Measurements from ENCODE around the gene FZD8.

Gene FZD8

GRCh38 chr10:35598379-35598778, 43.7 kb downstream of the FZD8 start:
- CTCF ChIA-PET = no interaction called here
- no peak for DNase-seq (ENCODE audit: low spot score)
- POLR2A ChIA-PET (ENCODE audit: low non-redundant PET) = no interaction called here
- TF ChIP-seq CTCF (conservative IDR thresholded peaks at IDR 0.05; ENCODE audit: low read depth) = 0 out of 2 replicates have a peak, but pooled peaks have one; percentile 10
- no peak overlapping the region for H3K27ac ChIP-seq

- H3K27ac ChIP-seq = no peak overlapping the region
- no peak for TF ChIP-seq CTCF (conservative IDR thresholded peaks at IDR 0.05; ENCODE audit: low read depth)
- ChIA-PET CTCF (no interaction called here), POLR2A (ENCODE audit: low non-redundant PET) (no interaction called here)
- DNase-seq (ENCODE audit: low spot score) = no peak
Observed at GRCh38 chr10:35595106-35595505, 47.0 kb downstream of the FZD8 start.

- ChIA-PET POLR2A (ENCODE audit: low non-redundant PET) (no interaction called here), CTCF (interaction anchor here (0.5 kb wide), 1 partner anchor 1838 kb away, joined by 4 read pairs; no protein-coding TSS in a partner anchor)
- no peak for DNase-seq (ENCODE audit: low spot score)
- no peak for TF ChIP-seq CTCF (conservative IDR thresholded peaks at IDR 0.05; ENCODE audit: low read depth)
- no peak overlapping the region for H3K27ac ChIP-seq
Observed at GRCh38 chr10:35594115-35595079, 47.7 kb downstream of the FZD8 start.

- CTCF ChIA-PET = interaction anchor here (0.6 kb wide), 1 partner anchor 41 kb away, joined by 4 read pairs; no protein-coding TSS in a partner anchor
- no peak for TF ChIP-seq CTCF (conservative IDR thresholded peaks at IDR 0.05; ENCODE audit: low read depth)
- DNase-seq (ENCODE audit: low spot score) = no peak
- no peak overlapping the region for H3K27ac ChIP-seq
- POLR2A ChIA-PET (ENCODE audit: low non-redundant PET) = no interaction called here
Observed at GRCh38 chr10:35592441-35592840, 49.7 kb downstream of the FZD8 start.

- ChIA-PET CTCF (no interaction called here), POLR2A (ENCODE audit: low non-redundant PET) (no interaction called here)
- no peak for DNase-seq (ENCODE audit: low spot score)
- no peak overlapping the region for H3K27ac ChIP-seq
- no peak for TF ChIP-seq CTCF (conservative IDR thresholded peaks at IDR 0.05; ENCODE audit: low read depth)
Observed at GRCh38 chr10:35588836-35589235, 53.3 kb downstream of the FZD8 start.

Measured in RWPE1 (cell line).